ENCODE results near the gene OR6C6. TPM values are rescaled to one million over a fixed set of nuclear protein-coding genes. Genes with fewer than 3 reads are reported as not detected.

The OR6C6 gene
- total RNA-seq, 1 donor from 2014 or later, result not detected

DNA sequence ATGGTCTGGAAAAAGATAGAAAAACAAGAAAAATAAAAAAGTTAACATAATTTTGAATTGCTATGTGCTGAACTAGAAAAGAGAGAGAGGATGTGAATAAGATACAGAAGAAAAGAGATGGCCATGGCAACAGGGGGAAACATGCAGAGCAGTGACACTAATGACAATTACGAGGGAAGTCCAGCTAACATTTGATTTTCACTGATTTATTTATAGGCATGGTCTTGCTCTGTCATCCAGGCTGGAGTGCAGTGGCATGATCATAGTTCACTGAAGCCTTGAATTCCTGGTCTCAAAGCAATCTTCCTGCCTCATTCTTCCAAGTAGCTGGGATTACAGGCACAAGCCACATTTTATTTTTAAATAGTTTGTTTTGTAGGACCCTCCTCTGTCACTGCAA is 50.2 kb downstream of the OR6C6 start:
- Histone ChIP-seq H3K27me3 (ENCODE audit: control insufficient read depth, insufficient read depth, low read length) (no peaks in the 10 kb centered on the region), H3K4me3 (ENCODE audit: low read depth, low read length) (no peak overlapping the region), H3K36me3 (ENCODE audit: control insufficient read depth, insufficient read depth, low read length) (no peaks in the 10 kb centered on the region)
- TF ChIP-seq, protein P1, sequence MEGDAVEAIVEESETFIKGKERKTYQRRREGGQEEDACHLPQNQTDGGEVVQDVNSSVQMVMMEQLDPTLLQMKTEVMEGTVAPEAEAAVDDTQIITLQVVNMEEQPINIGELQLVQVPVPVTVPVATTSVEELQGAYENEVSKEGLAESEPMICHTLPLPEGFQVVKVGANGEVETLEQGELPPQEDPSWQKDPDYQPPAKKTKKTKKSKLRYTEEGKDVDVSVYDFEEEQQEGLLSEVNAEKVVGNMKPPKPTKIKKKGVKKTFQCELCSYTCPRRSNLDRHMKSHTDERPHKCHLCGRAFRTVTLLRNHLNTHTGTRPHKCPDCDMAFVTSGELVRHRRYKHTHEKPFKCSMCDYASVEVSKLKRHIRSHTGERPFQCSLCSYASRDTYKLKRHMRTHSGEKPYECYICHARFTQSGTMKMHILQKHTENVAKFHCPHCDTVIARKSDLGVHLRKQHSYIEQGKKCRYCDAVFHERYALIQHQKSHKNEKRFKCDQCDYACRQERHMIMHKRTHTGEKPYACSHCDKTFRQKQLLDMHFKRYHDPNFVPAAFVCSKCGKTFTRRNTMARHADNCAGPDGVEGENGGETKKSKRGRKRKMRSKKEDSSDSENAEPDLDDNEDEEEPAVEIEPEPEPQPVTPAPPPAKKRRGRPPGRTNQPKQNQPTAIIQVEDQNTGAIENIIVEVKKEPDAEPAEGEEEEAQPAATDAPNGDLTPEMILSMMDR (IDR thresholded peaks at IDR 0.05; ENCODE audit: insufficient read depth, low read length, poor library complexity, severe bottlenecking), result no peak
- DNase-seq (ENCODE audit: low read depth), result no peak

- DNase-seq (ENCODE audit: low read depth), result no peak
- H3K36me3 ChIP-seq (ENCODE audit: control insufficient read depth, insufficient read depth, low read length), result no peaks in the 10 kb centered on the region
- H3K27me3 ChIP-seq (ENCODE audit: control insufficient read depth, insufficient read depth, low read length), result no peaks in the 10 kb centered on the region
- TF ChIP-seq, protein P1 (IDR thresholded peaks at IDR 0.05; ENCODE audit: insufficient read depth, low read length, poor library complexity, severe bottlenecking), result no peak
- H3K4me3 ChIP-seq (ENCODE audit: low read depth, low read length), result no peak within 1 kb of the TSS
These were observed 52.1 kb downstream of the OR6C6 start, which contains the start of gene OR6C74 for GRCh38 chr12:55244309-55244708. TSS of gene OR6C74 (plus strand) at chr12:55244609. CDS start at chr12:55247288, 2,679 bp downstream.

Other genes starting within 250 kb of the OR6C6 start
- not detected in 2 replicates for gene OR9K2, start 170.2 kb downstream of the OR6C6 start, total RNA-seq
- not detected in 2 replicates for gene OR10A7, start 75.5 kb downstream of the OR6C6 start, total RNA-seq
- gene OR6C74, start 52.0 kb downstream of the OR6C6 start, total RNA-seq, result not detected in 2 replicates
- not detected in 2 replicates for gene OR6C1, start 17.8 kb upstream of the OR6C6 start, total RNA-seq
- not detected in 2 replicates for gene OR6C3, start 34.2 kb upstream of the OR6C6 start, total RNA-seq
- not detected in 2 replicates for gene OR6C75, start 66.4 kb upstream of the OR6C6 start, total RNA-seq
- gene OR6C65, start 104.0 kb upstream of the OR6C6 start, total RNA-seq, result not detected in 2 replicates
- not detected in 2 replicates for gene OR6C76, start 129.7 kb upstream of the OR6C6 start, total RNA-seq
- not detected in 2 replicates for gene OR6C2, start 147.5 kb upstream of the OR6C6 start, total RNA-seq
- gene OR6C70, start 173.6 kb upstream of the OR6C6 start, total RNA-seq, result not detected in 2 replicates
- gene OR6C68, start 195.8 kb upstream of the OR6C6 start, total RNA-seq, result not detected in 2 replicates